ENCODE measurements around the gene GALNT12. TPM values are rescaled to one million over a fixed set of nuclear protein-coding genes. Genes with fewer than 3 reads are reported as not detected.

The GALNT12 gene
- total and polyA plus RNA-seq, 2 experiments from 2014 or later, result 13.9 to 16.4 TPM

GRCh38 chr9:98865284-98865875 is 57.9 kb downstream of the GALNT12 start:
- Histone ChIP-seq H3K9me3 (ENCODE audit: low read depth) (no peaks in the 10 kb centered on the region), H2AFZ (no peak overlapping the region), H3K79me2 (no peaks in the 10 kb centered on the region), H3K9me2 (replicated peaks; ENCODE audit: insufficient read depth) (no peaks in the 10 kb centered on the region), H3K4me2 (no peak overlapping the region), H3K36me3 (replicated peaks; ENCODE audit: insufficient read depth, low read depth) (no peaks in the 10 kb centered on the region), H3K27me3 (no peaks in the 10 kb centered on the region), H3K4me1 (ENCODE audit: insufficient read depth) (peaks cover 11% of the 10 kb centered on the region), H4K20me1 (ENCODE audit: insufficient read depth, poor library complexity, severe bottlenecking) (no peaks in the 10 kb centered on the region), H3K27ac (peak overlapping the region; percentile 50), H3K4me3 (no peak overlapping the region)
- TF ChIP-seq CTCF (IDR thresholded peaks at IDR 0.05; ENCODE audit: poor library complexity) (no peak), EZH2 (IDR thresholded peaks at IDR 0.05; ENCODE audit: borderline replicate concordance) (no peak), EZH2phosphoT487 (IDR thresholded peaks at IDR 0.05; ENCODE audit: low read depth, severe bottlenecking, unreplicated experiment) (no peak)
- WGBS (ENCODE audit: low lambda C conversion rate, missing lambda C conversion rate), result 92% methylated on average over 5 of the region's 5 CpGs
- no peak for DNase-seq (ENCODE audit: low spot score)

- Histone ChIP-seq H3K36me3 (replicated peaks; ENCODE audit: insufficient read depth, low read depth) (no peaks in the 10 kb centered on the region), H3K9me3 (ENCODE audit: low read depth) (no peaks in the 10 kb centered on the region), H3K27ac (no peak overlapping the region), H3K9me2 (replicated peaks; ENCODE audit: insufficient read depth) (no peaks in the 10 kb centered on the region), H4K20me1 (ENCODE audit: insufficient read depth, poor library complexity, severe bottlenecking) (no peaks in the 10 kb centered on the region), H2AFZ (no peak overlapping the region), H3K4me1 (ENCODE audit: insufficient read depth) (peaks cover 11% of the 10 kb centered on the region), H3K27me3 (no peaks in the 10 kb centered on the region), H3K79me2 (no peaks in the 10 kb centered on the region), H3K4me3 (no peak overlapping the region), H3K4me2 (no peak overlapping the region)
- WGBS (ENCODE audit: low lambda C conversion rate, missing lambda C conversion rate), result 84% methylated on average over 6 of the region's 6 CpGs
- DNase-seq (ENCODE audit: low spot score), result no peak
- TF ChIP-seq CTCF (IDR thresholded peaks at IDR 0.05; ENCODE audit: poor library complexity) (no peak), EZH2phosphoT487 (IDR thresholded peaks at IDR 0.05; ENCODE audit: low read depth, severe bottlenecking, unreplicated experiment) (no peak), EZH2 (IDR thresholded peaks at IDR 0.05; ENCODE audit: borderline replicate concordance) (no peak)
Measured at GRCh38 chr9:98866435-98867102, 59.1 kb downstream of the GALNT12 start.

- no peaks in the 10 kb centered on the region for H3K9me2 ChIP-seq (replicated peaks; ENCODE audit: insufficient read depth)
- 72% methylated on average over 1 of the region's 1 CpG for WGBS (ENCODE audit: low lambda C conversion rate, missing lambda C conversion rate)
Measured at GRCh38 chr9:98867103-98867428, 59.6 kb downstream of the GALNT12 start.

More at GRCh38 chr9:98867103-98867428, 59.6 kb downstream of the GALNT12 start:
- no peak overlapping the region for H3K4me3 ChIP-seq
- no peak overlapping the region for H2AFZ ChIP-seq
- H3K4me1 ChIP-seq (ENCODE audit: insufficient read depth), result peaks cover 11% of the 10 kb centered on the region
- no peaks in the 10 kb centered on the region for H3K27me3 ChIP-seq
- no peaks in the 10 kb centered on the region for H3K79me2 ChIP-seq
- no peak overlapping the region for H3K4me2 ChIP-seq
- no peaks in the 10 kb centered on the region for H4K20me1 ChIP-seq (ENCODE audit: insufficient read depth, poor library complexity, severe bottlenecking)
- H3K27ac ChIP-seq, result peak overlapping the region; percentile 31
- no peak for TF ChIP-seq EZH2phosphoT487 (IDR thresholded peaks at IDR 0.05; ENCODE audit: low read depth, severe bottlenecking, unreplicated experiment)
- no peak for TF ChIP-seq EZH2 (IDR thresholded peaks at IDR 0.05; ENCODE audit: borderline replicate concordance)
- no peak for TF ChIP-seq CTCF (IDR thresholded peaks at IDR 0.05; ENCODE audit: poor library complexity)
- DNase-seq (ENCODE audit: low spot score), result no peak
- no peaks in the 10 kb centered on the region for H3K9me3 ChIP-seq (ENCODE audit: low read depth)
- no peaks in the 10 kb centered on the region for H3K36me3 ChIP-seq (replicated peaks; ENCODE audit: insufficient read depth, low read depth)

Measured in hepatocyte (in vitro differentiated cells).